GM21526 (cell line): ENCODE results near the gene GPAM.

Source experiments
- ATAC-seq: cut with Tn5 transposase; IDR thresholded peaks from one replicate; pipeline ENCODE4 v1.9.1; 2021; ENCODE audit warnings: moderate library complexity; ENCODE audit not compliant: unreplicated experiment, low FRiP score

Gene GPAM

GRCh38 chr10:112184379-112184778 lies 814 bp upstream of the GPAM start:
- no peak for ATAC-seq

DNA sequence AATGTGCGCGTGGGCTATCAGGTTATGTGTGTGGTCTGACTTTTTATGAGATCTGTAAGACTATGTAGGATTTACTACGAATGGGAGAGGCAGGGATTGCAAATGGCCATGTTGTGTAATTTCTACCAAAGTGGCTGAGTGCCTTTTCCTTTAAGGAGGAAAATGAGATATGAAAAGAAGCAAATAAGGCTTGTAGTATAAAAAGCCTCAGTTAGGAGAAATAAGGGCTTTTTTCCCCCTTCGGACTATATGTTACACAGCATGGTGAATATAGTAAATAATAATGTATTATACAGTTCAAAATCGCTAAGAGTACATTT lies 447 bp upstream of the GPAM start:
- no peak for ATAC-seq

DNA sequence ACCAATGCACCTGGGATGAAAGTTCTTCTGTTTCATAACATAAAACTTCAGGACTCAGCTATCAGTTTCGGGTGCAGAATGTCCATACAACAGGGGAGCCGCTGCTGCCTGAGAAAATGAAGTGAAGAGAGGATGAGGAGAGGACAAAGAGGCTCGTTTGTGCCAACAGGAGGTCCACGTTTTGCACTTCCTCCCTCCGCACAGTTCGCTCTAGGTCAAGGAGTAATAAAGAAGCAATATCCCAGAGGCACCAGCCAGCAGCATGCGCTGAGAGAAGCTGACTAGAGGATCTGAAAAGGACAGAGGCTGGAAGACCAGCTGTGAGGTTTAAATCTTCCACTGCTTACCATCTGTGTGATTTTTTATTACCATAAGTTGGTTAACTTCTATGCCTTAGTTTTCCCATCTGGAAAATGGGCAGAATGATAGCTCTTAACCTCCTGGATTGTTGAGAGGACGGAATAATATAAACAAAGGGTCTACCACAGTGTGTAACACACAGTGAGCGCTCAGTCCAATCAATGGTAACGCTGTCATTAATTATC lies 709 bp downstream of the GPAM start:
- ATAC-seq = peak; percentile 12

DNA sequence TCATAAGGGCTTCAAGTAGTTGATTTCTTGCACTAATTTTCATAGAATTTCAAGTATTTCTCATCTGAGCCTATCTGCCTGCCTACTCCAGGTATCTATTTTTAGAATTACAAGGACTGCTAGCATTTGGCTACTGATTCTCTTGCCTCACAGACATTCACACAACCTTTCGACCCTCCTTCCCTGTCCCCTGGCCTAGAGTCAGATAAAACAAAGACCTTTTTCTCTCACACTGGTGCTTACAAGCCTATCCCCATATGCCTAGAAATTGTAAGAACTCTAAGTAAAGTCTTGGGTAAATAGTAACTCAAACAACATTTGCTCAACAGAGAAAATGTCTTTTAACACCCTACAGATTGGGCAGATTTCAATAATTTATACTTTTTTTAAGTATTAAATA lies 6.3 kb downstream of the GPAM start:
- no peak for ATAC-seq

DNA sequence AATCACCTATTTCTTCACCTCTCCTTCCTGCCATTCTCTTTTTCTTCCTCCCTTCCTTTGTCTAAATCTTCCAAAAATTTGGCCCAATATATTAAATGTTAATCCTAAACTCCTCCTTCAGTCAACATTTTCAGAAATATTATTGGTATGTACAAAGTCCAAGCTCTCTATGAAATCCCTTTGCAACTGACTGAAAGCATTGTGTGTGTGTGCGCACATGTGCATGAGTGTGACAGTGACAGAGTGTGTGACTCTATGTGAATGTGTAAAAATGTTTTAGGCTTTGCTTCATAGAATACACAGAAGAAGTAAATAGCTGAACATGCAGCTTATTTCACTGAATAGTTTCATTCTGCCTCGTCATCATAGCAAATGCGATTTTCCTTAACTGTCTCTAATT lies 7.0 kb downstream of the GPAM start:
- ATAC-seq = no peak

- ATAC-seq = no peak
These were observed 8.2 kb downstream of the GPAM start for GRCh38 chr10:112175409-112175808.

- ATAC-seq = no peak
These were observed 10.4 kb downstream of the GPAM start for GRCh38 chr10:112173206-112173605.

DNA sequence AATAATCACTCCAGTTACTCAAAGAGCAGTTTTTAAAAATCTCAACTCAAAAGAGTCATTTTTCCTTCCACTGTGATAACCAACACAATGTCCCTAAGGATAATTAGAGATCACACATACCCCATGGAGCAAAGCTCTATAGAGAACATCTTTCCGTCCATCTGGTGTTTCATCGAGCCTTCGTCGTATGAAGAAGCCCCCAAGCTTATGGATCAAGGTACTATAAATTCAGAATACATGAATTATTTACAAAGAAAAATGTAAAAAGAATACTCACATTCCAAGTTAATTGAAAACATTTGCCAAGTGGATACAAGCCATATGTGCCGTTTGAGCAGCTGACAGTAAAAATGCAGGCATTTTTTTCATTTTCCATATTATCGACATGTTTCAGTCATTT lies 14.8 kb downstream of the GPAM start:
- ATAC-seq = no peak

DNA sequence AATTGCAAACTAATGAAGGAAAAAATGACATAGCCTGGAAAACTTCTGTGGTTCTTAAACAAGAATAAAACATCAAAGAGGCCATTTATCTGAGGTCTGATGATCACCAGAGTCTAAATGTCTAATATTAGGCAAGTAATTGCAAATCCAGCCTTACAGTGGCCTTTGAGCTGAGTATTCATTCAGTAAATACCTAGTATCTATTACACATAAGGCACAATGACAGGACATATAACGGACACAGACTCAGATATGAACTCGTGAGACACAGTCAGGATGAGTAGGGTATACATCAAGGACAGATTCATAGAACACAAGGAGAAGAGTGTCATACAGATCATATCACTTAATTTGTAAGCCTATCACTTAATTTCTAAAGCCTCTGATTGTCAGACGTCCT lies 16.8 kb downstream of the GPAM start:
- no peak for ATAC-seq

GRCh38 chr10:112161757-112162518 lies 21.6 kb downstream of the GPAM start:
- no peak for ATAC-seq

DNA sequence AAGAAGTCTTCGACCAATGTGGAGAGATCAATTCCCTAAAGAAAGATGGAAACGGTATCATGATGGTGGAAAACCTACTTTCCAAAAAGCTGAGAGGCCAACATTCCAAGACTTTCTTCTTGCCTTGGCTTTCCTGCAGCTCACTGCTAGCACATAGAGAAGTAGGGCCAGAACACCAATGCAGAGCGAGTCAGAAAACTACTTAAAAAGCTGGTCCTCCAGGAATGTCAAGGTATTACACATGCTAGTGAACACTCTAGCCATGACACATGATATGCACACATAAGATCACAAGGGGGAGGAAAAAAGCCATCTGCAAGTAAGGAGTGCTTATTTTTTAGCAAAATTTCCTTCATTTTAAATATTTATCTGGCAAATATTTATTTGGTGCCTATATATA lies 22.7 kb downstream of the GPAM start:
- ATAC-seq = no peak

- no peak for ATAC-seq
These were observed 24.1 kb downstream of the GPAM start for GRCh38 chr10:112159469-112159868.

DNA sequence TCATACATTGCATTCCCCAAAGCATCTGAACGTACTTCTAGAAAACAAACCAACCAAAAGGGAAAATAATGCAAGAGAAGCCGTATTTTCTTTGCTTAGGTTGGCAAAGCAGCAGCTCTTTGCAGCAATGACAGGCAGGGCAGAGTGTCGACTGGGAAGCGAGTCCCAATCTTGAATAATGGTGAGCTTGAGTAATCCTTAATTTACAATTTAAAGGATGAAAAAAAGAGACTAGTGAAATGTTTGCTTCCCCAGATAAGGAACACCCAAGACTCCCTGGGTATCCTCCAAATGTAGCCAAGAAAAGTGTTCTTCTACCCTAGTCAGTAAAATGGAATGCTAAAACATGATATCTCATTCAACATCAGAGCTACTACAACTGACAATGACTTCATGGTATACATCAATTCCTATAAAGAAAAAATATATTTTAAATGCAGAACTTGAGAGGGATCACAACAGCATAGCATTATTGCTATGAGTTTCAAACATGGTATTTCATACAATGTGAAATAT lies 32.0 kb downstream of the GPAM start:
- ATAC-seq = no peak

DNA sequence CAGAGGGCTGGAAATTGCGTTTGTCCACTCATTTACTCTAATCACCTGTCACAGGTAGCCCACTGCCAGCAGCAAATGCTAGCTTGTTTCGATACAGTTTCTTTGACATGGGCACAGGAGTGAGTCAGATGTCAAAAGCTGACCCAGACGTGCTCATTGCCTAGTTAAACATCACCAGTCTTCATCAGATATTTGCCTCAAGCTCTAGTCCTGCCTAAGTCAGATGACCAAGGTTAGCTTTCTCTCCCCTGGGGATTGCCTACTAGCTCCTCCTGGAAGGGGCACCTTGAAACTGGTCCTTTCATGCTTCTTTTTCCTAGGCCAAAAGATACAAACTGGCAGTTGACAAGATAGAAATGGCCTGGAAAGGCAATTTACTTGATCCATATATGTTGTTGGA lies 35.2 kb downstream of the GPAM start:
- no peak for ATAC-seq

DNA sequence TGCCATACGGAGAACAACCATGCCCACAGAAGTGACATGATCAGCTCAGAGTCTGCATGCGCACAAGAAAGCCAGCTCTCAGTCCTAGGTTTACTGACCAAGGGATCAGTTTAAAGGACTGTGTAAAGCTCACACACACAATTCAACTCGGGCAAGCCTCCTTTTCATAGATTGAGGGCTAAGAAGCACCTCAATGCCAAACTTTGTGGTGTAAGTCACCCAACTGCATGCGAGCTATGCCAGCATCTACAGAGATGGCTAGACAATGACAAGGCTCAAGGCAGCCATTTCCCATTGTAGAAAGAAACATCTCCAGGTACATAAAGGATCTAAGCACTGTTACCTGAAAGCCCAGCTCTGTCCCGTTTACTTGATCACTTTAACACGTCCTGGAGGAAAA lies 36.8 kb downstream of the GPAM start:
- ATAC-seq = no peak

DNA sequence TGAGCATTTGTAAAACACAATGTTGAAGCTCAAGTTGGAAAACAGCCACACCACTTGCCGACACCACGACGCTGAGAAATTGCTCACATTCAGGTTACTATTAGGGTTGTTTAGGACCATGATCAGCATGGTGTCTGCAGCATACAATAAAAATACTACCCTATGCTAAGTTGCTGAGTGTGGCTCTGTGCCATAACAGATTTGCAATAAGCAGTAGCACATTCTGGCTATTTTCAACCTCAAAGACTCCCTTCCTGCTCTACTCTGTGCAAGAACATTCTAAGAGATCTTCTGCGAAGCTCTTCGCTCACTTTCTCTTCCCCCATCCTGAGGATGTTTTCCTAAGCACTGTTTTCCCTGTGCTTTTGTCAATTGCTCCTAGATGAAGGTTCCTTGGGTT lies 38.3 kb downstream of the GPAM start:
- ATAC-seq = no peak

GRCh38 chr10:112143420-112143819 lies 40.1 kb downstream of the GPAM start:
- ATAC-seq = no peak

GRCh38 chr10:112141292-112141691 lies 42.3 kb downstream of the GPAM start:
- no peak for ATAC-seq

DNA sequence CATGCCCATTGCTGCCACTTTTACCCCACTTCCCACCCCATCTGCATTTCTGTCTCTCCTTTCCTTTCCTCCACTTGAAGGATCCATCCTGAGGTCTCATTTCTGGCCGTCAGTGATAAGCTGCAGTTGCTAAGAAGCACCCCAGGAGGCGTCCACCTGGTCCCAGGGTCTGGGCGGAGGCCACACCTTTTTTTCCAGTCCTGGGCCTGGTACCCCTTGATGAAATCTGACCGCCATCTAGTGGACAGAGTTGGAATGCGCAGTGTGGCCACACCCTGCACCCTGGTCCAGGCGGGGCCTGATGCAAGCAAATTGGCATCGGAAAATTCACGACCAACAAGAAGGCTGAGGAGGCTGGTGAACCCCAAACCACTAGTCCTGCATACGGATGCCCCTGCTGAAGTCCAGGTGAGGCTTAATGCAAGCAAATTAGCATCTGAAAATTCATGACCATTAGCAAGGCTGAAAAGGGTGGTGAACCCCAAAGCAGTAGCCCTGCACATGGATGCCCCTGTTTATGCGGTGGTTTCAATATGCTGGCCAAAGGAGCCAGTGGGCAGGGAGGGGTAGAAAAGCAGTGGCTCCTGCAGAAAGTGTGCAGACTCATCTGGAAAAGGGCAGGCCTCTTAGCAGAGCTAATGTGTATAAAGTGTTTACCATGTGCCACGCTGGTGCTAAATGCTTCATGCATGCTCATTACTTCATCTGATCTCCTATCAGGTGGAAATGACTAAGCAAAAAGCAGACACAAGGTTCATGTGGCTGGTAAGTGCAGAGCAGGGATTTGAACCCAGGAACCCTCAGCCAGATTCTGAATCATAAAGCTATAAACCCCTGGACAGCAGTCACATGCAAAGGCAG lies 43.2 kb downstream of the GPAM start:
- peak; percentile 99 for ATAC-seq

GRCh38 chr10:112139176-112139575 lies 44.4 kb downstream of the GPAM start:
- ATAC-seq = no peak

DNA sequence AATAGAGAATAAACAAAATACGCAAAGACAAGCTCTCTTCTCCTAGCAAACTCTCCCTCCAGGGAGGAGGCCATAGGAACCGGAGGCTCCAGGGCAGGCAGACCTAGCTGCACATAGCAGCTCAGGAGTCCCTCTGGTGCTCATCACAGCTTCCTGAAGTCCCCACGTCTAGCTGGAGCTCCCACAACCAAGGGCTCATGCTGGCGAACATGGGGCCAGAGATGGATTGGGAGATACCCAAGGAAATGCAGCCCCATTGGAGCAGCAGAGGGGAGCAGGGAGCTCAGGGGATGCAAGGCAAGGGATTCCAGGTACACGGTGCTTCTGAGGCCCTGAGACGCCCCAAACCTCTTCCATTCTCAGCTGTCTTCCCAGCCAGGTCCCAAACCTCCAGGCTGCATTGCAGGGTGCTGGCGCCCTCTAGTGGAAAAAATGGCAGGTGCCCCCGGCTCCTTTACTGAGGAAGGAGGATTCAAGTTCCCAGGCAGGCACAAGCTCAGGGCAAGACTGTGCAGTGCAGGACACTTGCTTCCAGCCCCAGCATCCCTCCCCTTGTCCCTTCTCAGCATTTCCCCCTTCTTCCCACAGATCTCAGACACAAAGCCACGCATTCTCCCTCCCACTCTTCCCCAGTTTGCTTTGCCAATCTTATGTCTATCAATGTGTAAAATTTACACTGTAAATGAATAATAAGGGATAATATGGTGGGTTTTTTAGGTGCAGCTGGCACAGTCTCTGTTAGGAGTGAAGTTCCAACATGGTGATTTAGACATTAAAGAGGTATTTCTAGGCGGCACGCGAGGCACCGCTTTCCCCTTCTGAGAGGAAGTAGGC lies 46.2 kb downstream of the GPAM start:
- peak; percentile 53 for ATAC-seq
